Caco-2 (cell line): ENCODE results near the gene DUSP21. TPM values are rescaled to one million over a fixed set of nuclear protein-coding genes. Genes with fewer than 3 reads are reported as not detected.
"Not testable (repeated sequence)": the region's sequence is repeated elsewhere in the genome, so short reads cannot be mapped to it uniquely, and the experiment has no call there.

ENCODE experiments used
- BruUV-seq: library from RNA; stranded (reverse); fragments of 400-500 nt; replicated peaks from 2 replicates; lab custom pipeline; 2021; lab: Mats Ljungman, UMichigan
- CTCF ChIA-PET: fragments of 300-600 bp; sonication (Branson Sonifier 250); formaldehyde crosslinking; loops from one replicate; lab custom pipeline; 2022; ENCODE audit warnings: antibody characterized with exemption; lab: Charles Lee
- POLR2A ChIA-PET: fragments of 300-600 bp; sonication (Branson Sonifier 250); formaldehyde crosslinking; loops from one replicate; lab custom pipeline; 2022; ENCODE audit warnings: antibody characterized with exemption; lab: Charles Lee
- DNase-seq, 2 experiments: peaks; one replicate each; pipeline versions ENCODE4 v3.0.0 to v3.0.0-alpha.2; 2020 to 2022
- H3K27me3 ChIP-seq: replicated peaks from 2 replicates; pipeline ENCODE4 v1.6.0; 2011; ENCODE audit warnings: low read length; ENCODE audit not compliant: control insufficient read depth, insufficient read depth
- H3K36me3 ChIP-seq: 2 replicates; pipeline ENCODE4 v1.5.1; 2011; ENCODE audit warnings: low read length; ENCODE audit not compliant: control insufficient read depth, insufficient read depth
- H3K4me1 ChIP-seq: fragments of 250-450 bp; sonication (Bioruptor Pico); 2 replicates; pipeline ENCODE4 v1.5.1; 2020; ENCODE audit warnings: mild to moderate bottlenecking
- H3K4me3 ChIP-seq: 2 replicates; pipeline ENCODE4 v1.5.1; 2011; ENCODE audit warnings: low read depth, mild to moderate bottlenecking, control low read depth, low read length
- H3K9me3 ChIP-seq: fragments of 250-450 bp; sonication (Bioruptor Pico); 2 replicates; pipeline ENCODE4 v1.5.1; 2020; ENCODE audit warnings: mild to moderate bottlenecking, moderate library complexity
- H3K27ac Mint-ChIP-seq: one replicate; pipeline ENCODE4 v1.8.0; 2022; ENCODE audit warnings: mixed read lengths; ENCODE audit not compliant: unreplicated experiment
- H3K27me3 Mint-ChIP-seq: one replicate; pipeline ENCODE4 v1.8.0; 2022; ENCODE audit warnings: mixed read lengths; ENCODE audit not compliant: insufficient read depth, unreplicated experiment
- H3K36me3 Mint-ChIP-seq: one replicate; pipeline ENCODE4 v1.8.0; 2022; ENCODE audit warnings: mild to moderate bottlenecking, mixed read lengths; ENCODE audit not compliant: insufficient read depth, unreplicated experiment
- H3K4me1 Mint-ChIP-seq: one replicate; pipeline ENCODE4 v1.8.0; 2022; ENCODE audit warnings: low read depth, mixed read lengths; ENCODE audit not compliant: unreplicated experiment
- H3K4me3 Mint-ChIP-seq: one replicate; pipeline ENCODE4 v1.8.0; 2022; ENCODE audit warnings: mild to moderate bottlenecking, moderate library complexity, mixed read lengths; ENCODE audit not compliant: unreplicated experiment
- H3K9me3 Mint-ChIP-seq: one replicate; pipeline ENCODE4 v1.8.0; 2022; ENCODE audit warnings: mixed read lengths; ENCODE audit not compliant: unreplicated experiment
- CTCF ChIP-seq, 2 experiments: fragments of 200-600 bp in 1 of 2; IDR thresholded peaks; 1 replicate in 1 of 2; 2 replicates in 1 of 2; pipeline versions ENCODE4 v1.5.1 to v1.8.0; 2011 to 2022; ENCODE audit warnings: antibody characterized with exemption in 1 of 2, control low read depth in 1 of 2, inconsistent platforms in 1 of 2, low read depth in 1 of 2, low read length in 1 of 2, mild to moderate bottlenecking in 1 of 2, moderate library complexity in 1 of 2; ENCODE audit not compliant: insufficient read depth in 1 of 2, severe bottlenecking in 1 of 2, unreplicated experiment in 1 of 2
- intact Hi-C: fragments of 100-400 bp; cut with micrococcal nuclease; formaldehyde crosslinking; loops from one replicate; pipeline ENCODE4 v1.10.0; 2022; ENCODE audit not compliant: unreplicated experiment
- total RNA-seq: library from RNA; stranded (reverse); gene quantifications from 2 replicates; pipeline ENCODE4 v1.2.3, GENCODE V29; 2022

DUSP21 gene
- total RNA-seq, 1 experiment from 2014 or later = not detected

- Mint-ChIP-seq H3K9me3 (no peaks in the 10 kb centered on the region), H3K36me3 (no peaks in the 10 kb centered on the region), H3K27me3 (no peaks in the 10 kb centered on the region), H3K4me1 (no peaks in the 10 kb centered on the region), H3K27ac (no peak overlapping the region), H3K4me3 (no peak overlapping the region)
- TF ChIP-seq CTCF (IDR thresholded peaks at IDR 0.05; ENCODE audit: insufficient read depth in 1 of 2, low read depth in 1 of 2, low read length in 1 of 2, severe bottlenecking in 1 of 2, unreplicated experiment in 1 of 2) = no peak
- DNase-seq = no peak
- Histone ChIP-seq H3K27me3 (no peaks in the 10 kb centered on the region), H3K9me3 (no peaks in the 10 kb centered on the region), H3K36me3 (no peaks in the 10 kb centered on the region), H3K4me1 (no peaks in the 10 kb centered on the region), H3K4me3 (no peak overlapping the region)
- BruUV-seq = no TSS peak
- ChIA-PET POLR2A (no interaction called here), CTCF (no interaction called here)
- intact Hi-C loops = no loop called here
Observed at GRCh38 chrX:44822601-44823000, 21.2 kb upstream of the DUSP21 start.

GRCh38 chrX:44823193-44823592, 20.6 kb upstream of the DUSP21 start:
- H3K4me1 Mint-ChIP-seq, H3K27ac Mint-ChIP-seq, H3K9me3 ChIP-seq, intact Hi-C loops, H3K4me3 ChIP-seq, H3K27me3 Mint-ChIP-seq, H3K36me3 Mint-ChIP-seq, H3K4me3 Mint-ChIP-seq, POLR2A ChIA-PET, BruUV-seq, H3K9me3 Mint-ChIP-seq, H3K27me3 ChIP-seq, CTCF ChIA-PET, H3K36me3 ChIP-seq, DNase-seq, H3K4me1 ChIP-seq: not testable (repeated sequence)

GRCh38 chrX:44828008-44828605, 15.7 kb upstream of the DUSP21 start:
- Histone ChIP-seq H3K36me3 (no peaks in the 10 kb centered on the region), H3K27me3 (no peaks in the 10 kb centered on the region), H3K4me1 (no peaks in the 10 kb centered on the region), H3K4me3 (no peak overlapping the region), H3K9me3 (no peaks in the 10 kb centered on the region)
- Mint-ChIP-seq H3K9me3 (no peaks in the 10 kb centered on the region), H3K4me1 (no peaks in the 10 kb centered on the region), H3K4me3 (no peak overlapping the region), H3K27me3 (no peaks in the 10 kb centered on the region), H3K36me3 (no peaks in the 10 kb centered on the region), H3K27ac (no peak overlapping the region)
- no TSS peak for BruUV-seq
- ChIA-PET POLR2A (no interaction called here), CTCF (no interaction called here)
- TF ChIP-seq CTCF (IDR thresholded peaks at IDR 0.05; ENCODE audit: insufficient read depth in 1 of 2, low read depth in 1 of 2, low read length in 1 of 2, severe bottlenecking in 1 of 2, unreplicated experiment in 1 of 2) = no peak
- intact Hi-C loops = no loop called here
- no peak for DNase-seq
